Measurements from ENCODE around the gene C2orf15.
A peak's percentile ranks its signal among the peaks of the same experiment; 100 is the strongest.

The C2orf15 gene

GRCh38 chr2:99140860-99141109 lies 722 bp upstream of the C2orf15 start:
- Histone ChIP-seq H3K9me3 (ENCODE audit: control insufficient read depth, low read length) (no peaks in the 10 kb centered on the region), H3K36me3 (ENCODE audit: control insufficient read depth, insufficient read depth, low read length) (no peaks in the 10 kb centered on the region), H3K27me3 (ENCODE audit: control insufficient read depth, insufficient read depth, low read length) (no peaks in the 10 kb centered on the region), H3K9ac (ENCODE audit: low read length) (peak overlapping the region; percentile 78), H3K4me1 (ENCODE audit: control insufficient read depth, insufficient read depth, low read length) (peaks cover 4% of the 10 kb centered on the region), H3K4me3 (ENCODE audit: low read length) (peak overlapping the region; percentile 43)

GRCh38 chr2:99150706-99151105 lies 9.2 kb downstream of the C2orf15 start:
- Histone ChIP-seq H3K9ac (ENCODE audit: low read length) (no peak overlapping the region), H3K36me3 (ENCODE audit: control insufficient read depth, insufficient read depth, low read length) (no peaks in the 10 kb centered on the region), H3K4me3 (ENCODE audit: low read length) (no peak overlapping the region)

GRCh38 chr2:99152199-99152895 lies 10.8 kb downstream of the C2orf15 start:
- H3K36me3 ChIP-seq (ENCODE audit: control insufficient read depth, insufficient read depth, low read length): no peaks in the 10 kb centered on the region
- H3K4me1 ChIP-seq (ENCODE audit: control insufficient read depth, insufficient read depth, low read length): peaks cover 7% of the 10 kb centered on the region
- no peak overlapping the region for H3K4me3 ChIP-seq (ENCODE audit: low read length)
- no peaks in the 10 kb centered on the region for H3K27me3 ChIP-seq (ENCODE audit: control insufficient read depth, insufficient read depth, low read length)
- no peak overlapping the region for H3K9ac ChIP-seq (ENCODE audit: low read length)
- H3K9me3 ChIP-seq (ENCODE audit: control insufficient read depth, low read length): no peaks in the 10 kb centered on the region

More at GRCh38 chr2:99150706-99151105, 9.2 kb downstream of the C2orf15 start:
- Histone ChIP-seq H3K9me3 (ENCODE audit: control insufficient read depth, low read length) (no peaks in the 10 kb centered on the region), H3K4me1 (ENCODE audit: control insufficient read depth, insufficient read depth, low read length) (peaks cover 7% of the 10 kb centered on the region), H3K27me3 (ENCODE audit: control insufficient read depth, insufficient read depth, low read length) (no peaks in the 10 kb centered on the region)

- no peaks in the 10 kb centered on the region for H3K27me3 ChIP-seq (ENCODE audit: control insufficient read depth, insufficient read depth, low read length)
- H3K4me1 ChIP-seq (ENCODE audit: control insufficient read depth, insufficient read depth, low read length): peaks cover 7% of the 10 kb centered on the region
- peak overlapping the region; percentile 93 for H3K9ac ChIP-seq (ENCODE audit: low read length)
- H3K36me3 ChIP-seq (ENCODE audit: control insufficient read depth, insufficient read depth, low read length): no peaks in the 10 kb centered on the region
- peak overlapping the region; percentile 98 for H3K4me3 ChIP-seq (ENCODE audit: low read length)
- H3K9me3 ChIP-seq (ENCODE audit: control insufficient read depth, low read length): no peaks in the 10 kb centered on the region
Measured at GRCh38 chr2:99153921-99154604, 12.6 kb downstream of the C2orf15 start.

DNA sequence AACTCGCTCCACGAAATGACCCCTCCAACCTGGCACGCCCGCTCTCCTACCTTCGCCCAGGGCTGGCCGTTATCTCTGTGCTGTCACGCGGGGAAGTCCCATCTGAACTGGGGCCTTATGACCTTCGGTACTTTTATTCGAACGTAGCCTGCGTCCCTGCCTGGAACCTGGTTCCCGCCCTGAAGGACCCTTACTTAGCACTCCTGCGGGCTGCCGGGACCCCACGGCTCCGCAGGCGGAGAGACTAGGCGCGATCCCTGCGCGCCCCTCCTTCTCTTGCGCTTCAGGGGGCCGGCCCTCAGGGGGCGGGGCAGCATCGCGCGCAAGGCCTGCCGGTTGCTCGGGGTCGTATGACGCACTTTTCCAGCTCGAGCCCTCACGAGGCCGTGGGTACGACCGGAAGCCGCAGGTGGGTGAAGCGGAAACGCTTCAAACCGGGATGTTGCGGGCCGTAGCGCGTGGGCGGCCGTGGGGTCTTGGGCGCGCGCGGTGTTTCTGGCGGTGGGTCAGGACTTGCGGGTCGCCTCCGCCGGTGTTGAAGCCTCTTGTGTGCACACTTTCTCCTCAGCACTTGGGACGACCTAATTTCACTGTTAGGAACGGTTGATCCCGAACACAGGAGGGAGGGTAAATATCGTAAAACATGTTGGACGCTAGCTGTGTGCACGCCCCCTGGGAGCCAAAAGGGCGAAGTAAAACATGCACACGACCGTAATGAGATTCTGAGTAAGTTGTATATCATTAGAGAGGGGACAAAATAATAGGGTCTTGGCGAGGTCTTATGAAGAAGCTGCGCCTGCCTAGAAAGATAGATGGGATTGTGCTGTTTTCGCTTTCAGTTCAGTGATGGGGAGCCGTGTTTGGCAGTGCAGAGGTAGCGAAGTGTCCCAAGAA lies 13.4 kb downstream of the C2orf15 start, which contains the start of the genes LIPT1 and TSGA10:
LIPT1 (plus strand) TSS at position 325 of the 894 bp plus-strand sequence. CDS start 6,991 bp downstream, outside the sequence.
TSGA10 (minus strand) TSS at position 300 of the 894 bp plus-strand sequence. CDS start 45,503 bp downstream, outside the sequence.
- peaks cover 7% of the 10 kb centered on the region for H3K4me1 ChIP-seq (ENCODE audit: control insufficient read depth, insufficient read depth, low read length)
- H3K4me3 ChIP-seq (ENCODE audit: low read length): peak within 1 kb of the TSS; percentile 98
- no peaks in the 10 kb centered on the region for H3K36me3 ChIP-seq (ENCODE audit: control insufficient read depth, insufficient read depth, low read length)
- H3K9me3 ChIP-seq (ENCODE audit: control insufficient read depth, low read length): no peaks in the 10 kb centered on the region
- H3K27me3 ChIP-seq (ENCODE audit: control insufficient read depth, insufficient read depth, low read length): no peaks in the 10 kb centered on the region
- peak within 1 kb of the TSS; percentile 93 for H3K9ac ChIP-seq (ENCODE audit: low read length)

- H3K9me3 ChIP-seq (ENCODE audit: control insufficient read depth, low read length): no peaks in the 10 kb centered on the region
- no peak overlapping the region for H3K9ac ChIP-seq (ENCODE audit: low read length)
- no peaks in the 10 kb centered on the region for H3K36me3 ChIP-seq (ENCODE audit: control insufficient read depth, insufficient read depth, low read length)
- H3K4me3 ChIP-seq (ENCODE audit: low read length): no peak overlapping the region
- H3K4me1 ChIP-seq (ENCODE audit: control insufficient read depth, insufficient read depth, low read length): peaks cover 7% of the 10 kb centered on the region
- H3K27me3 ChIP-seq (ENCODE audit: control insufficient read depth, insufficient read depth, low read length): no peaks in the 10 kb centered on the region
Measured at GRCh38 chr2:99156891-99157290, 15.4 kb downstream of the C2orf15 start.

GRCh38 chr2:99158599-99158998 lies 17.1 kb downstream of the C2orf15 start:
- Histone ChIP-seq H3K9me3 (ENCODE audit: control insufficient read depth, low read length) (no peaks in the 10 kb centered on the region), H3K4me1 (ENCODE audit: control insufficient read depth, insufficient read depth, low read length) (peaks cover 7% of the 10 kb centered on the region), H3K36me3 (ENCODE audit: control insufficient read depth, insufficient read depth, low read length) (no peaks in the 10 kb centered on the region), H3K4me3 (ENCODE audit: low read length) (no peak overlapping the region), H3K27me3 (ENCODE audit: control insufficient read depth, insufficient read depth, low read length) (no peaks in the 10 kb centered on the region), H3K9ac (ENCODE audit: low read length) (no peak overlapping the region)

DNA sequence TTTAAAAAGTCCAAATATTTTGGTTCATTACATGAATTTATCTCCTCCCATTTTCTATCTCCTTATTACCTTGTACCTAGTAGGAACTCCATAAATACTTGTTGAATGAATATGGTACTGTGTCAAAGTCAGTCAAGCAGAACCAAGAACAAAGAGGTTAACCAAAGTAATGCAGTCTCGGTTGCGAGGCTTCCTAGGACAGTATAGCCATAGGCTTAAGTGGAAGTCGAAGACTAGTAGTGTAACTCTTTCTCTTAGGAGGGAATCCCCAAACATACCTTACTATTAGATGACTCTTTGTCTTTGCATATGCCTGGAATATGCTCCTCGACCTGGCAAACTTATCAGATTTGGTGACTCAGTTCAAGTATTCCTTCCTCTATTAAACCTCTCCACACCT lies 18.1 kb downstream of the C2orf15 start:
- Histone ChIP-seq H3K36me3 (ENCODE audit: control insufficient read depth, insufficient read depth, low read length) (no peaks in the 10 kb centered on the region), H3K9me3 (ENCODE audit: control insufficient read depth, low read length) (no peaks in the 10 kb centered on the region), H3K4me3 (ENCODE audit: low read length) (no peak overlapping the region)

DNA sequence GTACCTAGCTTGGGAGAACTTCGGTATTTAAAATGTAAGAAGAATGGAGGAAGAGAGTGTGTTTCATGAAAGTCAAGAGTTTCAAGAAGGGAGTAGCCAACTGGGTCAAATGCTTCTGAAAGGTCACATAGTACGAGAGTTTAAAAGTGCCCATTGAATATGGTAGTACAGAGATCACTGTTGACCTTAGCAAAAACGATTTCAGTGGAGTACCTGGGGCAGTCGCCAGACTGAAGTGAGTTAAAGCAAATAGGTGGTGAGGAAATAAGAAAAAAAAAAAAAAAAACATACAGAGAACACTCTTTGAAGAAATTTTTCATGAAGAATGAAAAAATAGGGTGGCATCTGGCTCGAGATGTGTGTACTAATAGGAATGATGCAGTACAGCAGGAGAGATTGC lies 24.7 kb downstream of the C2orf15 start:
- no peaks in the 10 kb centered on the region for H3K9me3 ChIP-seq (ENCODE audit: control insufficient read depth, low read length)
- H3K9ac ChIP-seq (ENCODE audit: low read length): no peak overlapping the region
- H3K4me1 ChIP-seq (ENCODE audit: control insufficient read depth, insufficient read depth, low read length): no peaks in the 10 kb centered on the region
- H3K4me3 ChIP-seq (ENCODE audit: low read length): no peak overlapping the region
- no peaks in the 10 kb centered on the region for H3K27me3 ChIP-seq (ENCODE audit: control insufficient read depth, insufficient read depth, low read length)
- H3K36me3 ChIP-seq (ENCODE audit: control insufficient read depth, insufficient read depth, low read length): no peaks in the 10 kb centered on the region

More for the DNA sequence above, 18.1 kb downstream of the C2orf15 start:
- Histone ChIP-seq H3K9ac (ENCODE audit: low read length) (no peak overlapping the region), H3K4me1 (ENCODE audit: control insufficient read depth, insufficient read depth, low read length) (no peaks in the 10 kb centered on the region), H3K27me3 (ENCODE audit: control insufficient read depth, insufficient read depth, low read length) (no peaks in the 10 kb centered on the region)

- H3K36me3 ChIP-seq (ENCODE audit: control insufficient read depth, insufficient read depth, low read length): no peaks in the 10 kb centered on the region
Measured at GRCh38 chr2:99169534-99169933, 28.0 kb downstream of the C2orf15 start.

DNA sequence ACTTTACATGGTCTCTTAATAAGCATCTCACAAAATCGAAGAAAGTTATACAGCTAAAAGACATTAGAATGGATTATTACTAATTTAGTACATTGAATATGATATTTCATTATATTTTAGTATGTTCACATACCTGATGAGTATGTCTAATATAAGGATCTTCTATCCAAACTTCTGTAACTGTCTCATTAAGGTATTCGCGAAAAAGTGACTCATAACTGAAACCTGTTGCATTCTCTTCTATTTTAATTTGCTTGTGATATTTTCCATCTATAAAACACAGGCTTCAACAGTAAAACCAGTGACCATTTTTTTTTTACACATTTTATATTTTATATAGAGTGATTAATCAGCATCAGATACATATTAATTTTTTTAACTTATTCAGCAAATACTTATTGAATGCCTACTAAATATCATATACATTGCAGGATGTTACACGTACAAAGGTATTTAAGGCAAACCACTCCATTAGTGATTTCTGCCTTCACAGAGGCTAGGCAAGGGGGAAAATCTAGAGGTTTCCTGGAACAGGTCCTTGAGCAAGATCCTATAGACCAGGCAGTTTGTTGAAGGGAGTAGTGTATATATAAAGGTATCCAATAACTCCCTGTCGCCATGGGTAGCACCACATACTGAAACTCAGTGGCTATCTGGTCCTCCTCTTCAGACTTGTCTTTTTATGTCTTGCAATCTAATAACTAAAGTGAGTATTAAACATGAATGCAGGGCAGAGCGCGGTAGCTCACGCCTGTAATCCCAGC lies 30.1 kb downstream of the C2orf15 start:
- Histone ChIP-seq H3K4me3 (ENCODE audit: low read length) (no peak overlapping the region), H3K4me1 (ENCODE audit: control insufficient read depth, insufficient read depth, low read length) (no peaks in the 10 kb centered on the region), H3K27me3 (ENCODE audit: control insufficient read depth, insufficient read depth, low read length) (no peaks in the 10 kb centered on the region), H3K9ac (ENCODE audit: low read length) (no peak overlapping the region), H3K36me3 (ENCODE audit: control insufficient read depth, insufficient read depth, low read length) (no peaks in the 10 kb centered on the region), H3K9me3 (ENCODE audit: control insufficient read depth, low read length) (no peaks in the 10 kb centered on the region)

More at GRCh38 chr2:99169534-99169933, 28.0 kb downstream of the C2orf15 start:
- Histone ChIP-seq H3K27me3 (ENCODE audit: control insufficient read depth, insufficient read depth, low read length) (no peaks in the 10 kb centered on the region), H3K9me3 (ENCODE audit: control insufficient read depth, low read length) (no peaks in the 10 kb centered on the region), H3K4me3 (ENCODE audit: low read length) (no peak overlapping the region), H3K4me1 (ENCODE audit: control insufficient read depth, insufficient read depth, low read length) (no peaks in the 10 kb centered on the region), H3K9ac (ENCODE audit: low read length) (no peak overlapping the region)

All from mucosa of stomach (tissue), 1 donor.